ENCODE results near the gene MRPL12. TPM values are rescaled to one million over a fixed set of nuclear protein-coding genes. Genes with fewer than 3 reads are reported as not detected.

Gene MRPL12
- total and polyA plus RNA-seq, 9 of the 15 experiments (the other 6 are each of a cell fraction or from before 2014, with no cell fraction given), result 0.94 to 338 (median 100) TPM

GRCh38 chr17:81702934-81703746 is at the start of gene MRPL12 (continued):
- TF ChIP-seq ESRRB (CRISPR knock-in tag; IDR thresholded peaks at IDR 0.05; ENCODE audit: borderline replicate concordance) (no peak), RBFOX2 (IDR thresholded peaks at IDR 0.05; ENCODE audit: low read depth, low read length) (peak; percentile 98), ZNF780A (CRISPR knock-in tag; IDR thresholded peaks at IDR 0.05) (no peak), KDM5B (IDR thresholded peaks at IDR 0.05; ENCODE audit: insufficient replicate concordance, low read depth, low read length) (peak; percentile 66), ZNF253 (CRISPR knock-in tag; conservative IDR thresholded peaks at IDR 0.05) (no peak), RAD21 (CRISPR knock-in tag; conservative IDR thresholded peaks at IDR 0.05 in 1 of 2, IDR thresholded peaks at IDR 0.05 in 1 of 2) (no peak), ZBTB5 (IDR thresholded peaks at IDR 0.05) (no peak), HOXB6 (CRISPR knock-in tag; IDR thresholded peaks at IDR 0.05; ENCODE audit: borderline replicate concordance) (no peak), PPARD (CRISPR knock-in tag; IDR thresholded peaks at IDR 0.05) (no peak), MXD1 (CRISPR knock-in tag; IDR thresholded peaks at IDR 0.05; ENCODE audit: borderline replicate concordance, poor library complexity, severe bottlenecking) (peak; percentile 95), ZNF239 (CRISPR knock-in tag; IDR thresholded peaks at IDR 0.05) (no peak), KLF16 (IDR thresholded peaks at IDR 0.05) (no peak), ZNF583 (CRISPR knock-in tag; IDR thresholded peaks at IDR 0.05) (no peak), FOXA1 (IDR thresholded peaks at IDR 0.05; ENCODE audit: borderline replicate concordance) (no peak), TCF3 (CRISPR knock-in tag; IDR thresholded peaks at IDR 0.05) (peak; percentile 12; the same call in 1 of the 2 replicates), ZNF354B (CRISPR knock-in tag; IDR thresholded peaks at IDR 0.05) (no peak), CBX3 (IDR thresholded peaks at IDR 0.05; ENCODE audit: borderline replicate concordance in 1 of 2, low read length in 2 of 2) (no peak), ZBTB12 (CRISPR knock-in tag; IDR thresholded peaks at IDR 0.05) (peak; percentile 85), MLLT1 (IDR thresholded peaks at IDR 0.05) (no peak), FOXJ2 (tag; IDR thresholded peaks at IDR 0.05) (no peak), CHD2 (IDR thresholded peaks at IDR 0.05; ENCODE audit: low read depth, low read length) (peak; percentile 94)
